ENCODE data around the gene MYO1B. TPM values are rescaled to one million over a fixed set of nuclear protein-coding genes. Genes with fewer than 3 reads are reported as not detected.

MYO1B gene
- polyA plus RNA-seq, 1 experiment: 87.2 TPM

- Histone ChIP-seq H3K27me3 (ENCODE audit: control insufficient read depth, insufficient read depth, low read length) (no peaks in the 10 kb centered on the region), H3K36me3 (ENCODE audit: control insufficient read depth, insufficient read depth, low read length) (peaks cover 14% of the 10 kb centered on the region), H3K4me3 (ENCODE audit: low read depth, low read length) (no peak overlapping the region)
- TF ChIP-seq, protein P1, sequence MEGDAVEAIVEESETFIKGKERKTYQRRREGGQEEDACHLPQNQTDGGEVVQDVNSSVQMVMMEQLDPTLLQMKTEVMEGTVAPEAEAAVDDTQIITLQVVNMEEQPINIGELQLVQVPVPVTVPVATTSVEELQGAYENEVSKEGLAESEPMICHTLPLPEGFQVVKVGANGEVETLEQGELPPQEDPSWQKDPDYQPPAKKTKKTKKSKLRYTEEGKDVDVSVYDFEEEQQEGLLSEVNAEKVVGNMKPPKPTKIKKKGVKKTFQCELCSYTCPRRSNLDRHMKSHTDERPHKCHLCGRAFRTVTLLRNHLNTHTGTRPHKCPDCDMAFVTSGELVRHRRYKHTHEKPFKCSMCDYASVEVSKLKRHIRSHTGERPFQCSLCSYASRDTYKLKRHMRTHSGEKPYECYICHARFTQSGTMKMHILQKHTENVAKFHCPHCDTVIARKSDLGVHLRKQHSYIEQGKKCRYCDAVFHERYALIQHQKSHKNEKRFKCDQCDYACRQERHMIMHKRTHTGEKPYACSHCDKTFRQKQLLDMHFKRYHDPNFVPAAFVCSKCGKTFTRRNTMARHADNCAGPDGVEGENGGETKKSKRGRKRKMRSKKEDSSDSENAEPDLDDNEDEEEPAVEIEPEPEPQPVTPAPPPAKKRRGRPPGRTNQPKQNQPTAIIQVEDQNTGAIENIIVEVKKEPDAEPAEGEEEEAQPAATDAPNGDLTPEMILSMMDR (IDR thresholded peaks at IDR 0.05; ENCODE audit: insufficient read depth, low read depth, low read length): no peak
- ChIA-PET CTCF (no interaction called here), POLR2A (no interaction called here)
- DNase-seq (ENCODE audit: low read depth): no peak
These were observed 148.8 kb downstream of the MYO1B start for GRCh38 chr2:191394043-191394442.

GRCh38 chr2:191396794-191397193, 151.6 kb downstream of the MYO1B start:
- H3K36me3 ChIP-seq (ENCODE audit: control insufficient read depth, insufficient read depth, low read length): peaks cover 12% of the 10 kb centered on the region
- TF ChIP-seq, protein P1 (IDR thresholded peaks at IDR 0.05; ENCODE audit: insufficient read depth, low read depth, low read length): no peak
- H3K4me3 ChIP-seq (ENCODE audit: low read depth, low read length): no peak overlapping the region
- H3K27me3 ChIP-seq (ENCODE audit: control insufficient read depth, insufficient read depth, low read length): no peaks in the 10 kb centered on the region
- no peak for DNase-seq (ENCODE audit: low read depth)
- ChIA-PET CTCF (no interaction called here), POLR2A (no interaction called here)

DNA sequence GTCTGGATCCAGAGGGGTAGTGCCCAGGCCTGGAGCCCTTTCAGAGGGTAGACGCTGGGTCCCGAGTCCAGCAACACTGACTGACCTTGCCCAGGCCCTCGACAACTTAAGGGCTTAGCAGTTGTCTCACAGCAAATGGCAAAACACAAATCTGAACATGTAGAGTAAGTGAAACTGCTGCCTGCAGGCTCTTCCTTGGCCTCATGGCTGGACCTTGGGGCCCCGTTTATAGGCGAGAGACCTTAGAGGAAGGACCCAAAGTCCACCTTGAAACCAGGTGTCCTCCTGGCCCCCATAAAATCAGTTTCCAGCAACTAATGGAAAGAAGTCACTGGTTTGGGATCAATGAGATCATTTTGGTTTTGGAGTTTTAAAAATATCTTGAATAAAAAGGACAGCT, 154.4 kb downstream of the MYO1B start:
- no peaks in the 10 kb centered on the region for H3K27me3 ChIP-seq (ENCODE audit: control insufficient read depth, insufficient read depth, low read length)
- DNase-seq (ENCODE audit: low read depth): no peak
- TF ChIP-seq, protein P1 (IDR thresholded peaks at IDR 0.05; ENCODE audit: insufficient read depth, low read depth, low read length): no peak
- H3K4me3 ChIP-seq (ENCODE audit: low read depth, low read length): no peak overlapping the region
- peaks cover 11% of the 10 kb centered on the region for H3K36me3 ChIP-seq (ENCODE audit: control insufficient read depth, insufficient read depth, low read length)
- ChIA-PET POLR2A (no interaction called here), CTCF (no interaction called here)

DNA sequence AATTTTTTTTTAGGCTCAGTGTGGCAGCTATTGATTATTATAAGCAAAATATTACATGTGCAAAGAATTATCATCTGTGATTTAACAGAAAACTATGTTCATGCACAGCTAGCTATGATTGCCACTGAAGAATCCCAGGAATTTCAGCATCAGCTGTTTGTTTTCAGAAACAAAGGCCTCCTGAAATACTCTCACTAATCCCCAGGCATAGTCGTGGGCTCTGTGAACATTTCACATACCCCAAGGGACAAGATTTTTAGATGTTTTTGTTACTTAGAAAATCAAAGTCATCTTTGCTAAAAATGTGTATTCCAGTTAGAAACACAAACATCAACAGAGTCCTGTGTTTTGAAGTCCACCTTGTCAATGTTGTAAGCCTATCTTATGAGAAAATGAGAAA, 156.1 kb downstream of the MYO1B start:
- ChIA-PET POLR2A (no interaction called here), CTCF (interaction anchor here (0.6 to 1.2 kb wide), 5 partner anchors 14 to 170 kb away, joined by 3 read pairs; no protein-coding TSS in a partner anchor)
- Histone ChIP-seq H3K27me3 (ENCODE audit: control insufficient read depth, insufficient read depth, low read length) (no peaks in the 10 kb centered on the region), H3K36me3 (ENCODE audit: control insufficient read depth, insufficient read depth, low read length) (peaks cover 5% of the 10 kb centered on the region), H3K4me3 (ENCODE audit: low read depth, low read length) (no peak overlapping the region)
- DNase-seq (ENCODE audit: low read depth): no peak
- TF ChIP-seq, protein P1 (IDR thresholded peaks at IDR 0.05; ENCODE audit: insufficient read depth, low read depth, low read length): no peak

- Histone ChIP-seq H3K4me3 (ENCODE audit: low read depth, low read length) (no peak overlapping the region), H3K36me3 (ENCODE audit: control insufficient read depth, insufficient read depth, low read length) (peaks cover 5% of the 10 kb centered on the region), H3K27me3 (ENCODE audit: control insufficient read depth, insufficient read depth, low read length) (no peaks in the 10 kb centered on the region)
- DNase-seq (ENCODE audit: low read depth): no peak
- CTCF ChIA-PET: interaction anchor here (2.6 kb wide), 1 partner anchor 97 kb away, joined by 7 read pairs; no protein-coding TSS in a partner anchor
- POLR2A ChIA-PET: no interaction called here
- TF ChIP-seq, protein P1 (IDR thresholded peaks at IDR 0.05; ENCODE audit: insufficient read depth, low read depth, low read length): no peak
These were observed 157.9 kb downstream of the MYO1B start for GRCh38 chr2:191402966-191403565.

All from BJ (cell line).